ENCODE measurements around the gene DHRS7B. TPM values are rescaled to one million over a fixed set of nuclear protein-coding genes. Genes with fewer than 3 reads are reported as not detected.
A peak's percentile ranks its signal among the peaks of the same experiment; 100 is the strongest.

Gene DHRS7B
- total and polyA plus RNA-seq, 2 of the 13 experiments (the other 11 are each of a cell fraction or from before 2014, with no cell fraction given) = 20.0 to 35.8 TPM

DNA sequence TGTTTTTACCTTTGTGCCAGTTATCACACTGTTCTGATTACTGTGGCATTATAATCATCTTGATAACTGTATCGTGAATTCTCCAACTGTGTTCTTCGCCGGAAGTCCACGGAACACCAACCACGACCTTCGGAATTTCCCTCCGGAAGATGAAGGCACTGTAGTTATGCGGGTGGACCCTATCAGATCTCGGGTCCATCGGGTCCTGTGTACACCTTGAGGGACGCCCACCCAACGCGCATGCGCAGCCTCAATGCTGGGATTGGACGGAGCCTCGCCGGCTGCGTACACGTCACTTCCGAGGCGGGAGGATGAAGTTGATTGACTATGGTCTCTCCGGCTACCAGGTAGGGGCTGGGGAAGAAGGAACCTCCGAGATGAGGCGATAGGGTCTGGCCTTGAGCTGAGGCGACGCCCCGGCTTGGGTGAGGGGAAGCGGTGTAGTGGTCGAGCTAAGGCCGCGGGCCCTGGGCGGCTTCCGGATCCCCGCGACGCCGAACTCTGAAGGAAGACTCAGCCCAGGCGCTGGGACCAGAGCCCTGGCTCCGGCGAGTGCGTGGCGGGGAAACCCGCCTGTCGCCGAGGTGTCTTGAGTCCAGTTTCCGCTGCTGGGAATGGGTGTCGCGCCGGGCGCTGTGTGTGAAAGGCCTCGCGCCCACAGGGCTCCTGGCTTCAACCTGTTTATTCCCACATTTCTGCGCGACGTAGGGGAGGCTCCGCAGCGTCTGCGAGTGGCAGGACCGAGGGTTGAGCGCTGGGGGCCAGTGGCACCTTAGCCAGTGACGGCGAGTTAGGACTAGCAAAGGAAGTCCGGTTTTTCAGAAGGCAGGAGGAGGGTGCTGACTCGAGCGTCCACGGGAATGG lies at the start of gene DHRS7B (continued):
- TF ChIP-seq ZNF3 (CRISPR knock-in tag; IDR thresholded peaks at IDR 0.05) (peak; percentile 68; the same call in 1 of the 2 replicates), MAX (IDR thresholded peaks at IDR 0.05) (peak; percentile 17; the same call in 1 of the 2 replicates), HMGXB3 (CRISPR knock-in tag; IDR thresholded peaks at IDR 0.05; ENCODE audit: borderline replicate concordance) (no peak), MAZ (IDR thresholded peaks at IDR 0.05; ENCODE audit: borderline replicate concordance, low read depth, low read length) (no peak), MAZ (CRISPR knock-in tag; IDR thresholded peaks at IDR 0.05; ENCODE audit: low read depth) (peak; percentile 42; the same call in 1 of the 2 replicates), ADNP (CRISPR knock-in tag; IDR thresholded peaks at IDR 0.05) (no peak), KDM4B (CRISPR knock-in tag; IDR thresholded peaks at IDR 0.05) (peak; percentile 60; the same call in 1 of the 2 replicates), FOXA3 (CRISPR knock-in tag; IDR thresholded peaks at IDR 0.05) (peak; percentile 83), ZNF17 (CRISPR knock-in tag; IDR thresholded peaks at IDR 0.05) (no peak), ZNF772 (CRISPR knock-in tag; IDR thresholded peaks at IDR 0.05) (peak; percentile 80), FIP1L1 (IDR thresholded peaks at IDR 0.05; ENCODE audit: borderline replicate concordance, insufficient read depth, low read depth, low read length) (no peak), ZSCAN22 (CRISPR knock-in tag; IDR thresholded peaks at IDR 0.05) (no peak), KIAA2018 (CRISPR knock-in tag; IDR thresholded peaks at IDR 0.05; ENCODE audit: borderline replicate concordance) (no peak)
- TF ChIP-seq, protein P1, sequence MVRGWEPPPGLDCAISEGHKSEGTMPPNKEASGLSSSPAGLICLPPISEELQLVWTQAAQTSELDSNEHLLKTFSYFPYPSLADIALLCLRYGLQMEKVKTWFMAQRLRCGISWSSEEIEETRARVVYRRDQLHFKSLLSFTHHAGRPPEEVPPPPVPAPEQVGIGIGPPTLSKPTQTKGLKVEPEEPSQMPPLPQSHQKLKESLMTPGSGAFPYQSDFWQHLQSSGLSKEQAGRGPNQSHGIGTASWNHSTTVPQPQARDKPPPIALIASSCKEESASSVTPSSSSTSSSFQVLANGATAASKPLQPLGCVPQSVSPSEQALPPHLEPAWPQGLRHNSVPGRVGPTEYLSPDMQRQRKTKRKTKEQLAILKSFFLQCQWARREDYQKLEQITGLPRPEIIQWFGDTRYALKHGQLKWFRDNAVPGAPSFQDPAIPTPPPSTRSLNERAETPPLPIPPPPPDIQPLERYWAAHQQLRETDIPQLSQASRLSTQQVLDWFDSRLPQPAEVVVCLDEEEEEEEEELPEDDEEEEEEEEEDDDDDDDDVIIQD (CRISPR knock-in tag; IDR thresholded peaks at IDR 0.05; ENCODE audit: low read depth) = peak; percentile 78; the same call in 1 of the 2 replicates
